AML-193 (cell line): Measurements from ENCODE around the gene TSPAN31.

Source experiments
- DNase-seq, 2 experiments: peaks; one replicate each; lab custom pipeline; 2025; lab: John Stamatoyannopoulos, UW

The TSPAN31 gene

GRCh38 chr12:57793920-57794319 is 49.1 kb downstream of the TSPAN31 start:
- no peak for DNase-seq

GRCh38 chr12:57795354-57795753 is 50.5 kb downstream of the TSPAN31 start:
- DNase-seq: no peak

- DNase-seq: no peak
Observed at GRCh38 chr12:57796996-57797395, 52.2 kb downstream of the TSPAN31 start.

GRCh38 chr12:57797933-57798332 is 53.1 kb downstream of the TSPAN31 start:
- DNase-seq: peak; percentile 47 to 51
